Suprapubic skin (tissue), 4 donors: Measurements from ENCODE around the gene LTA. TPM values are rescaled to one million over a fixed set of nuclear protein-coding genes. Genes with fewer than 3 reads are reported as not detected.

Source experiments
- DNase-seq, 2 donors: peaks; one replicate each; pipeline ENCODE4 v3.0.0-alpha.2; 2019; ENCODE audit warnings: low spot score in 2 of 2
- H3K27ac ChIP-seq: fragments of 200-600 bp; sonication (generic); one replicate; pipeline ENCODE4 v1.5.1; 2019
- H3K27me3 ChIP-seq: fragments of 200-600 bp; sonication (generic); one replicate; pipeline ENCODE4 v1.5.1; 2019
- H3K36me3 ChIP-seq: fragments of 200-600 bp; sonication (generic); one replicate; pipeline ENCODE4 v1.5.1; 2019
- H3K4me1 ChIP-seq: fragments of 200-600 bp; sonication (generic); one replicate; pipeline ENCODE4 v1.5.1; 2019
- H3K4me3 ChIP-seq: fragments of 200-600 bp; sonication (generic); one replicate; pipeline ENCODE4 v1.5.1; 2019; ENCODE audit warnings: mild to moderate bottlenecking
- H3K9me3 ChIP-seq: fragments of 200-600 bp; sonication (generic); one replicate; pipeline ENCODE4 v1.5.1; 2019
- EP300 ChIP-seq: sonication (generic); formaldehyde crosslinking; IDR thresholded peaks from one replicate; pipeline ENCODE4 v1.6.1; 2017; ENCODE audit warnings: antibody characterized with exemption
- POLR2A ChIP-seq, 2 donors: fragments of 450-650 bp; IDR thresholded peaks; one replicate each; pipeline ENCODE4 v1.6.1; 2017; ENCODE audit warnings: antibody characterized with exemption in 2 of 2, mild to moderate bottlenecking in 2 of 2, moderate library complexity in 2 of 2
- POLR2AphosphoS5 ChIP-seq, 3 donors: sonication (generic); formaldehyde crosslinking; IDR thresholded peaks; one replicate each; pipeline ENCODE4 v1.6.1; 2017; ENCODE audit warnings: antibody characterized with exemption in 3 of 3
- WGBS: methylation state at CpG from one replicate; pipeline ENCODE4 v1.1.5; 2018; 5-methylcytosine and 5-hydroxymethylcytosine counted together
- total RNA-seq, 4 donors: library from RNA; depleted of rRNA; stranded (reverse); fragments of >200 nt; gene quantifications; one replicate each; pipeline ENCODE4 v1.1.0, GENCODE V29; 2016
- TF ChIP-seq, protein P1 (sequence below), 2 donors: fragments of 200-600 bp in 1 of 2; fragments of 450-650 bp in 1 of 2; sonication (generic) in 1 of 2; IDR thresholded peaks; one replicate each; pipeline ENCODE4 v1.5.1; 2016 to 2019; ENCODE audit warnings: antibody characterized with exemption in 2 of 2, mild to moderate bottlenecking in 1 of 2, moderate library complexity in 1 of 2

The LTA gene
- total RNA-seq, 4 donors from 2014 or later: 0.47 TPM; not detected in 3

GRCh38 chr6:31529329-31530150 is 42.5 kb upstream of the LTA start:
- no peaks in the 10 kb centered on the region for H3K9me3 ChIP-seq
- WGBS: 67% methylated on average over 5 of the region's 12 CpGs
- H3K4me3 ChIP-seq: no peak overlapping the region
- TF ChIP-seq, protein P1, sequence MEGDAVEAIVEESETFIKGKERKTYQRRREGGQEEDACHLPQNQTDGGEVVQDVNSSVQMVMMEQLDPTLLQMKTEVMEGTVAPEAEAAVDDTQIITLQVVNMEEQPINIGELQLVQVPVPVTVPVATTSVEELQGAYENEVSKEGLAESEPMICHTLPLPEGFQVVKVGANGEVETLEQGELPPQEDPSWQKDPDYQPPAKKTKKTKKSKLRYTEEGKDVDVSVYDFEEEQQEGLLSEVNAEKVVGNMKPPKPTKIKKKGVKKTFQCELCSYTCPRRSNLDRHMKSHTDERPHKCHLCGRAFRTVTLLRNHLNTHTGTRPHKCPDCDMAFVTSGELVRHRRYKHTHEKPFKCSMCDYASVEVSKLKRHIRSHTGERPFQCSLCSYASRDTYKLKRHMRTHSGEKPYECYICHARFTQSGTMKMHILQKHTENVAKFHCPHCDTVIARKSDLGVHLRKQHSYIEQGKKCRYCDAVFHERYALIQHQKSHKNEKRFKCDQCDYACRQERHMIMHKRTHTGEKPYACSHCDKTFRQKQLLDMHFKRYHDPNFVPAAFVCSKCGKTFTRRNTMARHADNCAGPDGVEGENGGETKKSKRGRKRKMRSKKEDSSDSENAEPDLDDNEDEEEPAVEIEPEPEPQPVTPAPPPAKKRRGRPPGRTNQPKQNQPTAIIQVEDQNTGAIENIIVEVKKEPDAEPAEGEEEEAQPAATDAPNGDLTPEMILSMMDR (IDR thresholded peaks at IDR 0.05): no peak
- TF ChIP-seq POLR2A (IDR thresholded peaks at IDR 0.05) (no peak), EP300 (no peak)
- peaks cover 52% of the 10 kb centered on the region for H3K36me3 ChIP-seq
- H3K27me3 ChIP-seq: no peaks in the 10 kb centered on the region
- no peak for DNase-seq
- no peaks in the 10 kb centered on the region for H3K4me1 ChIP-seq
- no peak overlapping the region for H3K27ac ChIP-seq

DNA sequence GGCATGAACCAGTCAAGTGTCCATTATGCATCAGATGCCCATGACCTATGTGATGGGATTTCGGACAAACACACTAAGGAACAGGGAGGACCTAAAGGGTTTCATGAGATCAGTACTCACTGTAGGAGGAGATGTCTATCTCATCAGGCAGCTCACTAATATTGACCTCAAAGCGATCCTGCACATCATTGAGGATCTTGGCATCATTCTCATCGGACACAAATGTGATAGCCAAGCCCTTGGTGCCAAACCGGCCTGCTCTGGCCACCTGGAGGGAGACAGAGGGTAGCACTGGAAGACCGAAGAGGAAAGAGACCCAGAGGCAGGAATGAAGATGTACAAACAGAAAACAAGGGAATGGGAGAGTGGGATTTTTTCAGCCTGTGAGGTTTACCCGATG is 41.4 kb upstream of the LTA start:
- H3K9me3 ChIP-seq: no peaks in the 10 kb centered on the region

GRCh38 chr6:31531162-31531561 is 40.9 kb upstream of the LTA start:
- TF ChIP-seq, protein P1 (IDR thresholded peaks at IDR 0.05): no peak
- no peak for TF ChIP-seq POLR2A (IDR thresholded peaks at IDR 0.05)
- no peak for TF ChIP-seq EP300
- no peak for TF ChIP-seq POLR2AphosphoS5 (IDR thresholded peaks at IDR 0.05)
- Histone ChIP-seq H3K36me3 (peaks cover 68% of the 10 kb centered on the region), H3K27me3 (no peaks in the 10 kb centered on the region), H3K9me3 (no peaks in the 10 kb centered on the region), H3K27ac (no peak overlapping the region), H3K4me3 (no peak overlapping the region), H3K4me1 (no peaks in the 10 kb centered on the region)
- WGBS: 87% methylated on average over 7 of the region's 7 CpGs
- DNase-seq: no peak

More for the DNA sequence above, 41.4 kb upstream of the LTA start:
- no peak overlapping the region for H3K27ac ChIP-seq
- no peak overlapping the region for H3K4me3 ChIP-seq
- no peak for DNase-seq
- H3K27me3 ChIP-seq: no peaks in the 10 kb centered on the region
- peaks cover 63% of the 10 kb centered on the region for H3K36me3 ChIP-seq
- TF ChIP-seq POLR2AphosphoS5 (IDR thresholded peaks at IDR 0.05): no peak
- no peak for TF ChIP-seq EP300
- TF ChIP-seq, protein P1 (IDR thresholded peaks at IDR 0.05): no peak
- no peak for TF ChIP-seq POLR2A (IDR thresholded peaks at IDR 0.05)
- WGBS: 67% methylated on average over 5 of the region's 6 CpGs
- no peaks in the 10 kb centered on the region for H3K4me1 ChIP-seq

- peaks cover 76% of the 10 kb centered on the region for H3K36me3 ChIP-seq
- 71% methylated on average over 9 of the region's 9 CpGs for WGBS
Observed at GRCh38 chr6:31531771-31532643, 40.1 kb upstream of the LTA start.

More at GRCh38 chr6:31531771-31532643, 40.1 kb upstream of the LTA start:
- no peaks in the 10 kb centered on the region for H3K27me3 ChIP-seq
- TF ChIP-seq POLR2AphosphoS5 (IDR thresholded peaks at IDR 0.05) (no peak), EP300 (no peak), POLR2A (IDR thresholded peaks at IDR 0.05) (no peak)
- TF ChIP-seq, protein P1 (IDR thresholded peaks at IDR 0.05): no peak
- no peak overlapping the region for H3K27ac ChIP-seq
- no peak overlapping the region for H3K4me3 ChIP-seq
- no peaks in the 10 kb centered on the region for H3K9me3 ChIP-seq
- no peak for DNase-seq
- H3K4me1 ChIP-seq: no peaks in the 10 kb centered on the region
